ENCODE measurements around the gene NSMF. TPM values are rescaled to one million over a fixed set of nuclear protein-coding genes. Genes with fewer than 3 reads are reported as not detected.

NSMF gene
- total RNA-seq, 1 donor from 2014 or later = 52.5 TPM

- DNase-seq (ENCODE audit: low read depth) = no peak
- Histone ChIP-seq H3K4me3 (ENCODE audit: low read depth, low read length) (no peak overlapping the region), H3K36me3 (ENCODE audit: control insufficient read depth, insufficient read depth, low read length) (no peaks in the 10 kb centered on the region), H3K27me3 (ENCODE audit: control insufficient read depth, insufficient read depth, low read length) (peaks cover 10% of the 10 kb centered on the region)
- TF ChIP-seq, protein P1, sequence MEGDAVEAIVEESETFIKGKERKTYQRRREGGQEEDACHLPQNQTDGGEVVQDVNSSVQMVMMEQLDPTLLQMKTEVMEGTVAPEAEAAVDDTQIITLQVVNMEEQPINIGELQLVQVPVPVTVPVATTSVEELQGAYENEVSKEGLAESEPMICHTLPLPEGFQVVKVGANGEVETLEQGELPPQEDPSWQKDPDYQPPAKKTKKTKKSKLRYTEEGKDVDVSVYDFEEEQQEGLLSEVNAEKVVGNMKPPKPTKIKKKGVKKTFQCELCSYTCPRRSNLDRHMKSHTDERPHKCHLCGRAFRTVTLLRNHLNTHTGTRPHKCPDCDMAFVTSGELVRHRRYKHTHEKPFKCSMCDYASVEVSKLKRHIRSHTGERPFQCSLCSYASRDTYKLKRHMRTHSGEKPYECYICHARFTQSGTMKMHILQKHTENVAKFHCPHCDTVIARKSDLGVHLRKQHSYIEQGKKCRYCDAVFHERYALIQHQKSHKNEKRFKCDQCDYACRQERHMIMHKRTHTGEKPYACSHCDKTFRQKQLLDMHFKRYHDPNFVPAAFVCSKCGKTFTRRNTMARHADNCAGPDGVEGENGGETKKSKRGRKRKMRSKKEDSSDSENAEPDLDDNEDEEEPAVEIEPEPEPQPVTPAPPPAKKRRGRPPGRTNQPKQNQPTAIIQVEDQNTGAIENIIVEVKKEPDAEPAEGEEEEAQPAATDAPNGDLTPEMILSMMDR (IDR thresholded peaks at IDR 0.05; ENCODE audit: insufficient read depth, low read length, poor library complexity, severe bottlenecking) = no peak
Measured at GRCh38 chr9:137465000-137465719, 6.0 kb upstream of the NSMF start.

GRCh38 chr9:137464291-137464999 lies 5.3 kb upstream of the NSMF start:
- H3K27me3 ChIP-seq (ENCODE audit: control insufficient read depth, insufficient read depth, low read length) = peaks cover 10% of the 10 kb centered on the region
- H3K36me3 ChIP-seq (ENCODE audit: control insufficient read depth, insufficient read depth, low read length) = no peaks in the 10 kb centered on the region
- no peak for DNase-seq (ENCODE audit: low read depth)
- TF ChIP-seq, protein P1 (IDR thresholded peaks at IDR 0.05; ENCODE audit: insufficient read depth, low read length, poor library complexity, severe bottlenecking) = no peak
- H3K4me3 ChIP-seq (ENCODE audit: low read depth, low read length) = no peak overlapping the region

DNA sequence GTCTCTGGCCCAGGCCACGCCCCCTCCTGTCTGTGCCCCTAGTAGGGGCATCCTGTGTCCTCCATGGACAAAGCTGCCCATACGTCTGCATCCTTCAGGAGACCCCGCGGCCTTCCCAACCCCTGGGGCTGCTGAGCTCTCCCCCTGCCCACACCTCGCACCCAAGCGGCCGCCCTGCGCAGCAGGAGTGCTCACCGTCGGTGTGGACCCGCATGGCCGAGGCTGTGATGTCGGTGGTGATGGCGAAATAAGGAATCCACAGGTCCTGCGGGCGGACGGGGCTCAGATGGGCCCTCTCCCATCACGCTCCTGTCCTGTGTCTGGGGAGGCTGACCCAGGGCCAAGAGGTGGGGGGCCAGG lies 4.8 kb upstream of the NSMF start:
- Histone ChIP-seq H3K27me3 (ENCODE audit: control insufficient read depth, insufficient read depth, low read length) (peaks cover 10% of the 10 kb centered on the region), H3K36me3 (ENCODE audit: control insufficient read depth, insufficient read depth, low read length) (no peaks in the 10 kb centered on the region), H3K4me3 (ENCODE audit: low read depth, low read length) (no peak overlapping the region)
- no peak for DNase-seq (ENCODE audit: low read depth)
- TF ChIP-seq, protein P1 (IDR thresholded peaks at IDR 0.05; ENCODE audit: insufficient read depth, low read length, poor library complexity, severe bottlenecking) = no peak

DNA sequence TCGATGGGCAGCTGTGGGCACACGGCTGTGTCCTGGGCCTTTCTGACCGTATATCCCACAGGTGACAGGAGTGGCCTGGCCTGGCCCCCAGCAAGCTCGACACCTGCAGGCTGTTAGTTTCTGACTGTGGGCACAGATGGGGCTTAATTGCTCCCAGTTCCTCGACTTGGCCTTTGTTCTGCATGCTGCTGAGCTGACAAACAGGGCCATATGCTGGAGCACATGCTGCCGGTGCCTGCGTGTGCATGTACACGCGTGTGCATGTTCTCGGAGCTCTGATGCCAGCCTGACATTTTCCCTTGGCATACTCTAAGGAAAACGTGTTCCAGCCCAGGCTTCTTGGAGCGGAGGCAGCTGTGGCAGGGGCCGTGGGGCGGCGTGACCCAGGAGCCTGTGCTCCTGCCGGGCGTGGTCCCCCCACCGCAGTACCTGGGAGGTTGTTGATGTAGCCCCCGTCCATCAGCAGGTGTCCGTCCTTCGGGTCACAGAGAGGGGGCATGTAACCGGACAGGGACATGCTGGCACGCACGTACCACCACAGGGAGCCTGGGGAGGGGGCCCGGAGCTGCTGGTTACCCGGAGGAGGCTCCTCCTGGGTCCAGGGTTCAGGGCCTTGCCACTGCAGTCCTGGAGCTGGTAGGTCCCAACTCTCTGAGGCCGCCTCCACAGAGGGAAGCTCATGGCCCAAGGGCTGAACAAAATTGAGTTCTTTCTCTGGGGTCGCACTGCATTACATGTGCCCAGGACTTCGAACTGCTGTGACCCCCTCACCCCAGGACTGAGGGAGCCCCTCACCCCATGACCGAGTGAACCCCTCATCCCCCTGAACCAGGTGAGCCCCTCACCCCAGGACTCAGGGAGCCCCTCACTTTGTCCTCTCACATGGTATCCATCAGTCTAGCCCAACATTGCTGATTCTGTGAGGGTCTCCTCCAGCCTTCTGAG lies 4.1 kb upstream of the NSMF start:
- TF ChIP-seq, protein P1 (IDR thresholded peaks at IDR 0.05; ENCODE audit: insufficient read depth, low read length, poor library complexity, severe bottlenecking) = no peak
- DNase-seq (ENCODE audit: low read depth) = no peak
- Histone ChIP-seq H3K4me3 (ENCODE audit: low read depth, low read length) (no peak overlapping the region), H3K27me3 (ENCODE audit: control insufficient read depth, insufficient read depth, low read length) (peaks cover 8% of the 10 kb centered on the region), H3K36me3 (ENCODE audit: control insufficient read depth, insufficient read depth, low read length) (no peaks in the 10 kb centered on the region)

DNA sequence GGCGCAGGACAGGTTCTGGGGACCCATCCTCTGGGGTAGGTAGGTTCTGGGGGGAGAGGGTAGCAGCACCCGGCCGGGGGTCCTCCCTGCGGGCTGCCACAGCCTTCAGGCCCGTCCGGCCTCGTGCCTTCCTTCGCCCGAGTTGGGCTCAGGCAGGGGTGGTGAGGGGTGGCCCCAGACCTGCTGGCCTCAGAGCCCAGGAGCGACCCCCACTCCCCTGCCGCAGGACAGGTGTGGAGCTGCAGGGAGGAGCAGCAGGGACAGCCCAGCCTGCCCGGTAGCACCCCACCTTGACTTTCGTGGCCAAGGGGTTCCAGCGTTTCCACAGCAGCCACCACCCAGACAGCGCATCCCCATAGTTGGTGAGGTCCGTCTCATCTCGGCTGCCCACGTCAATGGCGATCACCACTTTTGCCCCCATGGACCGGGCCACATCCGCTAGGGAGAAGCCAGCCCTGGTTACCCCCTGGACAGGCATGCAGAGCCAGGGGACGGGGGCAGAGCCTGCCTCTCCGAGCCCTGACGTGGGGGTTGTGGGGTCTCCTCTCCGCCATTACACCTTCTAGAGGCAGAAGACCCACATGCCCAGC lies 3.4 kb upstream of the NSMF start:
- TF ChIP-seq, protein P1 (IDR thresholded peaks at IDR 0.05; ENCODE audit: insufficient read depth, low read length, poor library complexity, severe bottlenecking) = no peak
- Histone ChIP-seq H3K36me3 (ENCODE audit: control insufficient read depth, insufficient read depth, low read length) (no peaks in the 10 kb centered on the region), H3K27me3 (ENCODE audit: control insufficient read depth, insufficient read depth, low read length) (peaks cover 8% of the 10 kb centered on the region), H3K4me3 (ENCODE audit: low read depth, low read length) (no peak overlapping the region)
- DNase-seq (ENCODE audit: low read depth) = no peak

Measured in kidney epithelial cell (primary cell).